BE2C (cell line): ENCODE data around the gene NCKAP5L.

Experiments
- DNase-seq: peaks from one replicate; pipeline ENCODE4 v3.0.0-alpha.2; 2020
- H3K27me3 ChIP-seq: fragments of 250-450 bp; sonication (Bioruptor Pico); 2 replicates; pipeline ENCODE4 v1.5.1; 2020; ENCODE audit warnings: mild to moderate bottlenecking
- H3K36me3 ChIP-seq: fragments of 250-450 bp; sonication (Bioruptor Pico); 2 replicates; pipeline ENCODE4 v1.5.1; 2020; ENCODE audit warnings: mild to moderate bottlenecking
- H3K4me1 ChIP-seq: fragments of 250-450 bp; sonication (Bioruptor Pico); 2 replicates; pipeline ENCODE4 v1.5.1; 2020
- H3K4me3 ChIP-seq: 2 replicates; pipeline ENCODE4 v1.5.1; 2011; ENCODE audit warnings: low read depth, low read length
- H3K9me3 ChIP-seq: fragments of 250-450 bp; sonication (Bioruptor Pico); 2 replicates; pipeline ENCODE4 v1.5.1; 2020
- TF ChIP-seq, protein P1 (sequence below): IDR thresholded peaks from 2 replicates; pipeline ENCODE4 v1.5.1; 2012; ENCODE audit warnings: mild to moderate bottlenecking, low read depth, low read length

Gene NCKAP5L

DNA sequence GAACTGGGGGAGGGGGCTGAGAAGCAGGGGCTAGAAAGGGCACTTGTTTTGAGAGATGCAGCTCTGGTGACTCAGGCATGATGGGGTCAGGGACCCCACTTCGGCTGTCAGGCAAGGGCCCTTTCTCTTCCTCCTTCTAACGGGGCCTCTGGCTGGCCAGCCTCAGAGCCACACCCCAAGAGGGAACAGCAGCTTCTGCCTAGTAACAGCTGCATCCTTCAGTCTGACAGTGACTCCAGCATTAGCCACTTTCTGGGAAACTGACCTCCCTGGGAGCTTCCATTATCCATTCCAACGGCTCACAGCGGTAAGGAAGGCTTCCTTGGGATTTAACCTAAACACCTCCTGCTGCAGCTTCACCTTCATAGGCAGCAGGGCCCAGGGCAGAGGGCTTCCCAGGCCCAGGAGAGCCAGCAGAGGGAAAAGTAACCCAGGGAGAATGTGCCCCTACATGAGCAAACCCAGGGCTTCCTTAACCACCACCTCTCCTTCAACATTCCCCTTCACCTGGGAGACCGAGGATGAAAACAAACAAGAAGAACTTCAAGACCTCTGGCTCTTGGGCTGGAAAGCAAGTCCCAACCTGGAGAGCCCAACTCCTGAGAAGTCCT is 2.7 kb downstream of the NCKAP5L start:
- peaks cover 9% of the 10 kb centered on the region; the same call in 1 of the 2 replicates for H3K4me1 ChIP-seq
- no peak overlapping the region for H3K4me3 ChIP-seq
- no peaks in the 10 kb centered on the region for H3K9me3 ChIP-seq
- no peak for DNase-seq
- no peaks in the 10 kb centered on the region for H3K27me3 ChIP-seq
- no peaks in the 10 kb centered on the region for H3K36me3 ChIP-seq
- TF ChIP-seq, protein P1, sequence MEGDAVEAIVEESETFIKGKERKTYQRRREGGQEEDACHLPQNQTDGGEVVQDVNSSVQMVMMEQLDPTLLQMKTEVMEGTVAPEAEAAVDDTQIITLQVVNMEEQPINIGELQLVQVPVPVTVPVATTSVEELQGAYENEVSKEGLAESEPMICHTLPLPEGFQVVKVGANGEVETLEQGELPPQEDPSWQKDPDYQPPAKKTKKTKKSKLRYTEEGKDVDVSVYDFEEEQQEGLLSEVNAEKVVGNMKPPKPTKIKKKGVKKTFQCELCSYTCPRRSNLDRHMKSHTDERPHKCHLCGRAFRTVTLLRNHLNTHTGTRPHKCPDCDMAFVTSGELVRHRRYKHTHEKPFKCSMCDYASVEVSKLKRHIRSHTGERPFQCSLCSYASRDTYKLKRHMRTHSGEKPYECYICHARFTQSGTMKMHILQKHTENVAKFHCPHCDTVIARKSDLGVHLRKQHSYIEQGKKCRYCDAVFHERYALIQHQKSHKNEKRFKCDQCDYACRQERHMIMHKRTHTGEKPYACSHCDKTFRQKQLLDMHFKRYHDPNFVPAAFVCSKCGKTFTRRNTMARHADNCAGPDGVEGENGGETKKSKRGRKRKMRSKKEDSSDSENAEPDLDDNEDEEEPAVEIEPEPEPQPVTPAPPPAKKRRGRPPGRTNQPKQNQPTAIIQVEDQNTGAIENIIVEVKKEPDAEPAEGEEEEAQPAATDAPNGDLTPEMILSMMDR: no peak

DNA sequence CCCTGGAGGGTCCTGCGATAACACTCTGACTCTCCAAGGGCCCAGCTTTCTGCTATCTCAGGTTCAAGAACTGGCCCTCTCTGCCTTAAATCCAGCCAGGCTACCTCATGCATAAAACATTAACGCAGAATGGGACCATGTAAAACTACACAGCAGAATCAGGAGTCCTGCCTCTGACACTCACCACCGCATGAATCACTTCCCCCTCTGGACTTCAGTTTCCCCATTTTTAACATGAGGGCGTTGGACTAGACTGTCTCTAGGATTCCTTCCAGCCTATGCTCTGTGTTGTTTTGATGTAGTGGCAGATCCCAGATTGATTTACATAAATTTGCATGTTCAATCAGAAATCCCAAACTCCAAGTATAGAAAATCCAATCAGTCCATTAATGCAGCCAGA is 3.3 kb downstream of the NCKAP5L start:
- Histone ChIP-seq H3K4me3 (no peak overlapping the region), H3K27me3 (no peaks in the 10 kb centered on the region), H3K4me1 (peaks cover 9% of the 10 kb centered on the region; the same call in 1 of the 2 replicates), H3K9me3 (no peaks in the 10 kb centered on the region), H3K36me3 (no peaks in the 10 kb centered on the region)
- TF ChIP-seq, protein P1: no peak
- no peak for DNase-seq

DNA sequence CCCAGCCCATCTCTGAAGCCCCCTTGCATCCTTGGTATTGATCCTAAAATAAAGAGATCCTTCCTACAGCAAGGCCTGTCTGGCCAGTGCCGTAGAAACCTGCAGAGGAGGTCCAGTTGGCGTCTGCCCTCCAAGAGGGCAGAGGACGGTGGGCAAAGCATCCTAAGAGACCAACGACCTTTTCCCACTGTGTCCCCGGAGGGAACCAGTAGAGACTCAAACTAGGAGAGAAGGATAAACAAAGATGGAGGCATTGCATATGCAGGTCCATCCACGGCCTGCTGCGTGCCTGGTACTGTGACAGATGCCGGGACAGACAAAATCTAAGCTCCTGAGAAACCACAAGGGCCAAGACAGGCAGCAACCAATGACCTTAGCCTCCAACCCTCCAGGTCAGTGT is 3.8 kb downstream of the NCKAP5L start:
- Histone ChIP-seq H3K4me3 (no peak overlapping the region), H3K36me3 (no peaks in the 10 kb centered on the region), H3K9me3 (no peaks in the 10 kb centered on the region), H3K27me3 (no peaks in the 10 kb centered on the region), H3K4me1 (peaks cover 9% of the 10 kb centered on the region; the same call in 1 of the 2 replicates)
- DNase-seq: no peak
- TF ChIP-seq, protein P1: no peak

DNA sequence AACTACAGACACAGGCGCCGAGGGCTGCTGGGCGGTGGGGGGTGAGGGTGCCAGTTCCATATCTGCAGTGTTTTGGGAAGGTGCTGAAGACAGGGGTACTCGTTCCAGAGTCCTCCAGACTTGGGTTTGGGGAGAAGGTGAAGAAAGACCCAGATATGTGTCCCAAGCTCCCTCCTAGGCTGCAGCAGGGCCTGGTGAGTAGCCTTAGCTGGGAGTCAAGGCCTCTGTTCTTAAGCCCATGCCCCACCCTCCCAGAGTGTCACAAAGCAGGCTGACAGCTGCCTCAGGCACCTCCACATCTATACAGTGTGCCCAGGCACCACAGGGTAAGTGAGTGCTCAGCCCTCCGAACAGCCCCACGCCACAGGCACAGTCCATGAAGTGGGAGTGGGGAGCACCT is 4.3 kb downstream of the NCKAP5L start:
- no peak overlapping the region for H3K4me3 ChIP-seq
- H3K36me3 ChIP-seq: no peaks in the 10 kb centered on the region
- no peaks in the 10 kb centered on the region for H3K27me3 ChIP-seq
- H3K9me3 ChIP-seq: no peaks in the 10 kb centered on the region
- H3K4me1 ChIP-seq: peaks cover 9% of the 10 kb centered on the region; the same call in 1 of the 2 replicates
- no peak for DNase-seq
- TF ChIP-seq, protein P1: no peak

DNA sequence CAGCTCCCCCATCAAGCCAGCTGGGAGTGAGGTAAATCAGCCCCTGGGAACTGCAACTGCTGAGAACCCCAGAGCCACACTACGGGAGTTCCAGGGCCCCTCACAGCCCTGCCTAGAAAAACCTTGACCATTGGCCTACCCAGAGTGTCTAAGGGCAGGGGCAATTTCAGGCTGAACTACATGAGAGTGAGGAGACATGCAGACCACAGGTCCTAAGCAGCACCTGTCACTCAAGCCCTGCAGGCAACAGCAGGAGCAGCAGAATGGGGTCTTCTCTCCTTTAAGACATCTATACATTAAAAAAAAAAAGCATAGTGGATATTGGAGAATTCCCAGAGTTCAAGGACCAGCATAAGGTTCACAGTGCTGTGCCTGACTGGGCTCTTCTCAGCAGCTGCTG is 4.9 kb downstream of the NCKAP5L start:
- Histone ChIP-seq H3K4me3 (no peak overlapping the region), H3K27me3 (no peaks in the 10 kb centered on the region), H3K36me3 (no peaks in the 10 kb centered on the region), H3K4me1 (peaks cover 9% of the 10 kb centered on the region; the same call in 1 of the 2 replicates), H3K9me3 (no peaks in the 10 kb centered on the region)
- DNase-seq: no peak
- TF ChIP-seq, protein P1: no peak
